HepG2 (cell line): Measurements from ENCODE around the gene ZNF771. TPM values are rescaled to one million over a fixed set of nuclear protein-coding genes. Genes with fewer than 3 reads are reported as not detected.

Experiments
- GATAD2A ChIP-seq: IDR thresholded peaks from 2 replicates; pipeline ENCODE4 v1.6.1; 2016
- HCFC1 ChIP-seq: fragments of 150-350 bp; IDR thresholded peaks from 2 replicates; pipeline ENCODE4 v1.6.1; 2014; ENCODE audit warnings: low read depth, low read length
- HNRNPH1 ChIP-seq: fragments of 200-400 bp; formaldehyde crosslinking; optimal IDR thresholded peaks from 2 replicates; pipeline ENCODE3; 2017; ENCODE audit warnings: mild to moderate bottlenecking, low read depth, low read length
- ISL2 ChIP-seq: sonication (generic); formaldehyde crosslinking; IDR thresholded peaks from 2 replicates; pipeline ENCODE4 v1.5.0; 2020; ENCODE audit warnings: missing genetic modification reagents
- ZBTB7B ChIP-seq: sonication (generic); formaldehyde crosslinking; IDR thresholded peaks from 2 replicates; pipeline ENCODE4 v1.4.0; 2020; ENCODE audit warnings: missing genetic modification reagents
- ZNF382 ChIP-seq: sonication (generic); formaldehyde crosslinking; IDR thresholded peaks from 2 replicates; pipeline ENCODE4 v1.5.0; 2020; ENCODE audit warnings: missing genetic modification reagents, mild to moderate bottlenecking, borderline replicate concordance
- ZNF556 ChIP-seq: sonication (generic); formaldehyde crosslinking; IDR thresholded peaks from 2 replicates; pipeline ENCODE4 v1.4.0; 2020; ENCODE audit warnings: mild to moderate bottlenecking, missing genetic modification reagents, borderline replicate concordance
- polyA plus RNA-seq, 8 experiments: library from polyadenylated mRNA; depleted of rRNA in 3 of 8; stranded (reverse) in 7 of 8; unstranded in 1 of 8; fragments of >200 nt; fragmentation: Illumina TruSeq in 4 of 8; extraction: Trizol in 4 of 8; gene quantifications; 2 replicates each; pipeline versions ENCODE4 v1.2.1 to v1.2.3, GENCODE V29; 2011 to 2016; ENCODE audit warnings: low read depth in 4 of 8, missing spikeins in 1 of 8, mixed read lengths in 1 of 8; ENCODE audit not compliant: insufficient read depth in 1 of 8
- total RNA-seq, 5 experiments: library from RNA; depleted of rRNA; stranded (reverse); fragments of >200 nt; fragmentation: Illumina TruSeq; extraction: Trizol; gene quantifications; 2 replicates each; pipeline ENCODE4 v1.2.3, GENCODE V29; 2016; ENCODE audit warnings: low read depth in 1 of 5
- TF ChIP-seq, protein P1 (sequence below): sonication (generic); formaldehyde crosslinking; IDR thresholded peaks from 2 replicates; pipeline ENCODE4 v1.8.0; 2022; ENCODE audit warnings: low read depth, missing genetic modification reagents
- TF ChIP-seq, protein P2 (sequence below), 2 experiments: fragments of 450-650 bp in 1 of 2; sonication (generic) in 1 of 2; formaldehyde crosslinking in 1 of 2; IDR thresholded peaks; 2 replicates each; pipeline versions ENCODE4 v1.6.1 to v1.8.0; 2016 to 2022; ENCODE audit warnings: antibody characterized with exemption in 1 of 2, mild to moderate bottlenecking in 1 of 2, missing genetic modification reagents in 1 of 2
- TF ChIP-seq, protein P3 (sequence below): sonication (generic); formaldehyde crosslinking; IDR thresholded peaks from 2 replicates; pipeline ENCODE4 v1.4.0; 2020; ENCODE audit warnings: missing genetic modification reagents
- TF ChIP-seq, protein P4 (sequence below): sonication (generic); formaldehyde crosslinking; IDR thresholded peaks from 2 replicates; pipeline ENCODE4 v1.8.1; 2023; ENCODE audit warnings: mild to moderate bottlenecking, missing genetic modification reagents, borderline replicate concordance
- TF ChIP-seq, protein P5 (sequence below): sonication (generic); formaldehyde crosslinking; IDR thresholded peaks from 2 replicates; pipeline ENCODE4 v1.8.0; 2022; ENCODE audit warnings: mild to moderate bottlenecking, missing genetic modification reagents, moderate library complexity

The ZNF771 gene
- total and polyA plus RNA-seq, 2 of the 13 experiments (the other 11 are each of a cell fraction or from before 2014, with no cell fraction given) = 5.0 to 11.8 TPM

DNA sequence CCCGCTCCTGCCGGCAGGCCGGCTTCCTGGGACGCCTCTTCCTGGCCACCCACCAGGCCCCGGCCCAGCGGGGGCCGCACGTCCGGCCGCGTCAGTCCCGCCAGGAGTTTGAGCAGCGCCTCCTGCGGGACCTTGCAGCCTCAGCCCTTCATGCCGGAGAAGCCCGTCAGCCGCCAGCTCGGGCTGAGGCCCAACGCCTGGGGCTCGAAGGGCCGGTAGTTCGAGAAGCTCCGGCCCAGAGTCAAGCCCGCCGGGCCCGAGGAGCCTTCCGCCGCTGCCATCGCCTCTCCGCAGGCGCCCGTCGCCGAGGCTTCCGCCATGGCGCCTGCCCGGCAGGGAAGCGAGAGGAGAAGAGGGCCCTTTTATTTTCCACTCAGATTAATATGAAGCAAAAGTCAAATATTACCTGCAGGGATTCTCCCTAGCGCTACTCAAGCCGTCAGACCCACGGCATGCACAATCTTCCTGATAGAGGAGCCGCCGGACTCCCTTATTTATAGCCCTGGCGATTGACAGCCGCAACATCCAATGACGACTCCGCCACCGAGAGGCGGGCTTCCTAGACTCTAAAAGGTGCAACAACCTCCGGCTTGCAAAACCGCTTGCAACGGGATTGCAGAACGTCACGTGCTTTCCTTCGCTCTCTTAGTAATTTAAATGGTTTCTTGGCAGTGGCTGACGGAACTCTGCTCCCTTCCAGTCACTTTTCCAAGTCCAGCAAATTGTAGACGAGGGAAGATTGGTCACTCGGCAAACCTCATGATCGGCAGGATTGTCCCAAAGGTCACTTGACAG is 38.2 kb downstream of the ZNF771 start, which contains the start of gene SEPHS2 (continued):
- TF ChIP-seq, protein P1, sequence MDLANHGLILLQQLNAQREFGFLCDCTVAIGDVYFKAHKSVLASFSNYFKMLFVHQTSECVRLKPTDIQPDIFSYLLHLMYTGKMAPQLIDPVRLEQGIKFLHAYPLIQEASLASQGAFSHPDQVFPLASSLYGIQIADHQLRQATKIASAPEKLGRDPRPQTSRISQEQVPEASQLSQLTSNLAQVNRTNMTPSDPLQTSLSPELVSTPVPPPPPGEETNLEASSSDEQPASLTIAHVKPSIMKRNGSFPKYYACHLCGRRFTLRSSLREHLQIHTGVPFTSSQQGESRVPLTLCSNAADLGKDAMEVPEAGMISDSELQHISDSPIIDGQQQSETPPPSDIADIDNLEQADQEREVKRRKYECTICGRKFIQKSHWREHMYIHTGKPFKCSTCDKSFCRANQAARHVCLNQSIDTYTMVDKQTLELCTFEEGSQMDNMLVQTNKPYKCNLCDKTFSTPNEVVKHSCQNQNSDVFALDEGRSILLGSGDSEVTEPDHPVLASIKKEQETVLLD (CRISPR knock-in tag) = no peak
- TF ChIP-seq GATAD2A (CRISPR knock-in tag) (peak; percentile 72), ZNF382 (no peak), ZBTB7B (no peak), ISL2 (CRISPR knock-in tag) (peak; percentile 49; the same call in 1 of the 2 replicates), HNRNPH1 (no peak), ZNF556 (CRISPR knock-in tag) (peak; percentile 44; the same call in 1 of the 2 replicates), HCFC1 (no peak)
- TF ChIP-seq, protein P2, sequence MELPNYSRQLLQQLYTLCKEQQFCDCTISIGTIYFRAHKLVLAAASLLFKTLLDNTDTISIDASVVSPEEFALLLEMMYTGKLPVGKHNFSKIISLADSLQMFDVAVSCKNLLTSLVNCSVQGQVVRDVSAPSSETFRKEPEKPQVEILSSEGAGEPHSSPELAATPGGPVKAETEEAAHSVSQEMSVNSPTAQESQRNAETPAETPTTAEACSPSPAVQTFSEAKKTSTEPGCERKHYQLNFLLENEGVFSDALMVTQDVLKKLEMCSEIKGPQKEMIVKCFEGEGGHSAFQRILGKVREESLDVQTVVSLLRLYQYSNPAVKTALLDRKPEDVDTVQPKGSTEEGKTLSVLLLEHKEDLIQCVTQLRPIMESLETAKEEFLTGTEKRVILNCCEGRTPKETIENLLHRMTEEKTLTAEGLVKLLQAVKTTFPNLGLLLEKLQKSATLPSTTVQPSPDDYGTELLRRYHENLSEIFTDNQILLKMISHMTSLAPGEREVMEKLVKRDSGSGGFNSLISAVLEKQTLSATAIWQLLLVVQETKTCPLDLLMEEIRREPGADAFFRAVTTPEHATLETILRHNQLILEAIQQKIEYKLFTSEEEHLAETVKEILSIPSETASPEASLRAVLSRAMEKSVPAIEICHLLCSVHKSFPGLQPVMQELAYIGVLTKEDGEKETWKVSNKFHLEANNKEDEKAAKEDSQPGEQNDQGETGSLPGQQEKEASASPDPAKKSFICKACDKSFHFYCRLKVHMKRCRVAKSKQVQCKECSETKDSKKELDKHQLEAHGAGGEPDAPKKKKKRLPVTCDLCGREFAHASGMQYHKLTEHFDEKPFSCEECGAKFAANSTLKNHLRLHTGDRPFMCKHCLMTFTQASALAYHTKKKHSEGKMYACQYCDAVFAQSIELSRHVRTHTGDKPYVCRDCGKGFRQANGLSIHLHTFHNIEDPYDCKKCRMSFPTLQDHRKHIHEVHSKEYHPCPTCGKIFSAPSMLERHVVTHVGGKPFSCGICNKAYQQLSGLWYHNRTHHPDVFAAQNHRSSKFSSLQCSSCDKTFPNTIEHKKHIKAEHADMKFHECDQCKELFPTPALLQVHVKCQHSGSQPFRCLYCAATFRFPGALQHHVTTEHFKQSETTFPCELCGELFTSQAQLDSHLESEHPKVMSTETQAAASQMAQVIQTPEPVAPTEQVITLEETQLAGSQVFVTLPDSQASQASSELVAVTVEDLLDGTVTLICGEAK (IDR thresholded peaks at IDR 0.05) = no peak
- TF ChIP-seq, protein P2 (CRISPR knock-in tag; IDR thresholded peaks at IDR 0.05) = 0 out of 2 replicates have a peak, but pooled peaks have one; percentile 29
- TF ChIP-seq, protein P3, sequence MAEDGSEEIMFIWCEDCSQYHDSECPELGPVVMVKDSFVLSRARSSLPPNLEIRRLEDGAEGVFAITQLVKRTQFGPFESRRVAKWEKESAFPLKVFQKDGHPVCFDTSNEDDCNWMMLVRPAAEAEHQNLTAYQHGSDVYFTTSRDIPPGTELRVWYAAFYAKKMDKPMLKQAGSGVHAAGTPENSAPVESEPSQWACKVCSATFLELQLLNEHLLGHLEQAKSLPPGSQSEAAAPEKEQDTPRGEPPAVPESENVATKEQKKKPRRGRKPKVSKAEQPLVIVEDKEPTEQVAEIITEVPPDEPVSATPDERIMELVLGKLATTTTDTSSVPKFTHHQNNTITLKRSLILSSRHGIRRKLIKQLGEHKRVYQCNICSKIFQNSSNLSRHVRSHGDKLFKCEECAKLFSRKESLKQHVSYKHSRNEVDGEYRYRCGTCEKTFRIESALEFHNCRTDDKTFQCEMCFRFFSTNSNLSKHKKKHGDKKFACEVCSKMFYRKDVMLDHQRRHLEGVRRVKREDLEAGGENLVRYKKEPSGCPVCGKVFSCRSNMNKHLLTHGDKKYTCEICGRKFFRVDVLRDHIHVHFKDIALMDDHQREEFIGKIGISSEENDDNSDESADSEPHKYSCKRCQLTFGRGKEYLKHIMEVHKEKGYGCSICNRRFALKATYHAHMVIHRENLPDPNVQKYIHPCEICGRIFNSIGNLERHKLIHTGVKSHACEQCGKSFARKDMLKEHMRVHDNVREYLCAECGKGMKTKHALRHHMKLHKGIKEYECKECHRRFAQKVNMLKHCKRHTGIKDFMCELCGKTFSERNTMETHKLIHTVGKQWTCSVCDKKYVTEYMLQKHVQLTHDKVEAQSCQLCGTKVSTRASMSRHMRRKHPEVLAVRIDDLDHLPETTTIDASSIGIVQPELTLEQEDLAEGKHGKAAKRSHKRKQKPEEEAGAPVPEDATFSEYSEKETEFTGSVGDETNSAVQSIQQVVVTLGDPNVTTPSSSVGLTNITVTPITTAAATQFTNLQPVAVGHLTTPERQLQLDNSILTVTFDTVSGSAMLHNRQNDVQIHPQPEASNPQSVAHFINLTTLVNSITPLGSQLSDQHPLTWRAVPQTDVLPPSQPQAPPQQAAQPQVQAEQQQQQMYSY = peak; percentile 24; the same call in 1 of the 2 replicates
- TF ChIP-seq, protein P4, sequence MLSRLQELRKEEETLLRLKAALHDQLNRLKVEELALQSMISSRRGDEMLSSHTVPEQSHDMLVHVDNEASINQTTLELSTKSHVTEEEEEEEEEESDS (CRISPR knock-in tag) = no peak
- TF ChIP-seq, protein P5, sequence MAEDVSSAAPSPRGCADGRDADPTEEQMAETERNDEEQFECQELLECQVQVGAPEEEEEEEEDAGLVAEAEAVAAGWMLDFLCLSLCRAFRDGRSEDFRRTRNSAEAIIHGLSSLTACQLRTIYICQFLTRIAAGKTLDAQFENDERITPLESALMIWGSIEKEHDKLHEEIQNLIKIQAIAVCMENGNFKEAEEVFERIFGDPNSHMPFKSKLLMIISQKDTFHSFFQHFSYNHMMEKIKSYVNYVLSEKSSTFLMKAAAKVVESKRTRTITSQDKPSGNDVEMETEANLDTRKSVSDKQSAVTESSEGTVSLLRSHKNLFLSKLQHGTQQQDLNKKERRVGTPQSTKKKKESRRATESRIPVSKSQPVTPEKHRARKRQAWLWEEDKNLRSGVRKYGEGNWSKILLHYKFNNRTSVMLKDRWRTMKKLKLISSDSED = no peak
